ENCODE data around the gene PCGF2.

DNA sequence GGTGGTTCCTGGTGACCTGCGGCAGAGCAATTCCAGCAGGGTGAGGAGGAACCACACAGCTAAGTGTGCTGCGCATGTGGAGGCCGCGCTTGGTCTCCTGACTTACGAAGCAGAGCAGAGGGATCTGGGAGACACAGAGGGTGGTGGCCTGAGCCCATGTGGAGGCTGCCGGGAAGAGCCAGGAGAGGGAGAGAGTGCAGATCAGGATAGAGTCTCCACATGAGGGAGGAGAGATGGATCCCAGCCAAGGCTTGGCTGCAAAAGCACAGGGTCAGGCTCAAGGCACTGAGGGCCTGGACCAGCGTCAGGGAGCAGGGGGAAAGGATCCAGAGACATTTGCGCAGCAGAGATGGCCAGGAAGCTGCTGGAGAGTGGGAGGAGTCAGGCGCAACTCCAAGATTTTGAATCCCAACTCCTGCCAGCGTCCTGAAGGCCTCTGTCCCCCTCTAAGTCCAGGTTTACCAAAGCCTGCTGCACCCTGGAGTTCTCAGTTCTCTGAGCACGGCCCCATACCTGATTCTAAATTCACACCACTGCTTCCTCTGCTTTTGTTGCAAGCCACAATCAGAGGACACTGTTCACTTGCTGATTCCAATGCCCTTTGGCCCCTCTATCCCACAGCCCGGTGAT lies 54.3 kb downstream of the PCGF2 start:
- no peak for TF ChIP-seq EGR1 (IDR thresholded peaks at IDR 0.05; ENCODE audit: borderline replicate concordance, low read depth, low read length)
- TF ChIP-seq TAF1 (IDR thresholded peaks at IDR 0.05; ENCODE audit: low read depth, low read length) = no peak
- TF ChIP-seq SIX5 (IDR thresholded peaks at IDR 0.05; ENCODE audit: low read depth, low read length) = no peak
